C1 segment of cervical spinal cord (tissue), 14 donors: ENCODE results near the gene UBA3.

ENCODE experiments used
- DNase-seq, 14 donors: peaks; one replicate each; lab custom pipeline; 2025; lab: John Stamatoyannopoulos, UW

UBA3 gene

DNA sequence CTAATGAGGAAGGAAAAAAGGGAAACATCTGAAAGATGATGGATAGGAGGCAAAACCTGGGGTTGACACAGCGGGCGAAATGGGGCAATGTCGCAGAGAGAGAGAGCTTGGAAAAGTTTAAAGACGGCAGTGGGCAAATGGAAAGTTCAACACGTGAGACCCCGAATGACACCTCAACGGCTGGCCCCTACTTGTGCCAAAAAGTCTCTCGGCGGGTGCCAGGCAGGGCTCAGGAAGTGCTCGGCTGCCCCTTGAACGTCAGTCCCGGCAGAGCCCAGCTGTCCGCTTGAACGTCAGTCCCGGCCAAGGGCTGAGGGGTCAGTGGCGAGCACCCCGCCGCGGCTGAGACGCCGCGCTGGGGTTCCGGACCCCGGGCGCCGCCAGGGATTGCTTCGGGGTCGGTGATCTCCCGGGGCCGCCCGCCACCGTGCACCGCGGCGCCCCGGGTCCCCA lies 67.3 kb downstream of the UBA3 start:
- peak in 9 of 14 donors; percentile 13 to 56 (median 34) for DNase-seq

DNA sequence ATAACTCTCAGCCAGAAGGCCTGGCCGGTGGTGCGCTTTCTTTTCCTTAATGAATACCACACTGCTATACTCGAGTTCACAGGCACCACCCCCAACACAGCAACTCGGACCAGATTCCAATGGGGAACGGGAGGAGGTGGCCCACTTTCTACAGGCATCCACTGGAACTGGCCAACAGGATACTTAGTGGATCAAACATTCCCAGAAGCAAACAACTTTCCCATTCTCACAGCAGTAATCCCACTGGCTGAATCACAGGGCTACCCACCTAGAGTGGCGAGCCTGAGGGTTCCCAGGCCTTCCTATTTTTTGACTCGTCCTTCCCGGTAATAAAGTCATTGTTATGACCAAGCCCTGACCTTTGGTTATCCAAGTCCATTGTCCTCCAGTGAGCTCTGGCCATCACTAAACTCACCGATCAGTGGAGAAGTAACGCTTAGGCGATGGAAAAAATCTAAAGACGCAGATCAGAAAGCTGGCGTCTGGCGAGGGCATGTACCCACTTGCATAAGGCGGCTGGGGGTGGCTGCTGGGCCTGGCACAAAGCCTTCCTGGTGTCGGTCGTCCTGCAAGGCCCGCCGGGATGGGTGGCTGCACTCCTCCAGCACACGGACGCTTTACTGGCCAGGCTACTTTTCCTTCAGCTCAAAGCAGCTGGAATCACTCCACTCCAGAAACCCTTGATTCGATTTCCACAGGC lies 67.9 kb downstream of the UBA3 start:
- peak in 2 of 14 donors; percentile 23 to 29 for DNase-seq

DNA sequence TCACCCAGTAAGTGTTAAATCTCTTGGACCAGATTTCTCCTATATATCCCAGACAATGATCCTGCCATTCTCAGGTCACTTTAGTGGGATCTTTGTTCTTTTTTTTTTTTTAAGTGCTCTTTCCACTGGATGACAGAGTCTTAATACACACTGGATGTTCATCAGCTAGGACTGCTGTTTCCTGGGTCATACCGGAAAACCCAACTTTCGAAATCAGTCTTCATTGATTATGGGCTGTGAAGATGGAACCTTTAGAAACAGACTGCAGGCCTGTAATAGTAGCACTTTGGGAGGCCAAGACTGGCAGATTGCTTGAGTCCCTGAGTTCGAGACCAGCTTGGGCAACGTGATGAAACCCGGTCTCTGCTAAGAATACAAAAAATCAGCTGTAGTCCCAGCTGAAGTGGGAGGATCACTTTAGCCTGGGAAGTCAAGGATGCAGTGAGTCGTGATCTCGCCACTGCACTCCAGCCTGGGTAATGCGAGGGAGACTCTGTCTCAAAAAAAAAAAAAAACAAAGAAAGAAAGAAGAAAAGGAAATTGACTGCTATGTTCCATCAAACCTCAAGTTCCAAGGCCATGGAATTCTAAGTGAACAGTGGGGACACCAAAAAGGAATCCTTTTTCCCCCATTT lies 69.0 kb downstream of the UBA3 start:
- no peak for DNase-seq

GRCh38 chr3:69009559-69010410 lies 70.4 kb downstream of the UBA3 start:
- DNase-seq, result no peak

DNA sequence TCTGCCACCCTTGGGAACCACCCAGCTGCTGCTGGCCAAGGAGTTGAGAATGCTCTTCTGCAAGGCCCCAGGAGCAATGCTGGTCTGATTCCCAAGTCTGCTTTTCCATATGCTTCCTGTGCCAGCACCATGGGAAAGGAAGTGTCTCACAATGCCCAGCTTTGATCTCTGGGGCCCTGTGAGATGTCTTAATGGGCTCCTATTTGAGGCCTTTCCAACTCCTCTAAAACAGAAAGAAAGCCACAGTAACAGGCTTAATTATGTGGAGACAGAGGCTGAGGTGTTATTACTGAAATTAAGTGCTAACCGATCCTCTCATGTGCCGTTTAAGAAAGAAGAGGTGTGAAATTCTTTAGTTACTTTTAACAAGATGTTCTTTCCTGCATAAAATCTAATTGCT lies 71.2 kb downstream of the UBA3 start:
- no peak for DNase-seq

- DNase-seq, result no peak
These were observed 74.2 kb downstream of the UBA3 start for GRCh38 chr3:69005791-69006482.

GRCh38 chr3:69005071-69005790 lies 74.9 kb downstream of the UBA3 start:
- DNase-seq, result no peak
